ENCODE measurements around the gene IMMP2L. TPM values are rescaled to one million over a fixed set of nuclear protein-coding genes. Genes with fewer than 3 reads are reported as not detected.

IMMP2L gene
- total RNA-seq, 1 donor from 2014 or later = 13.8 TPM

- ATAC-seq (no peak), DNase-seq (ENCODE audit: low spot score) (no peak)
Observed at GRCh38 chr7:110623436-110623835, 938.9 kb downstream of the IMMP2L start.

GRCh38 chr7:110621289-110621688, 941.0 kb downstream of the IMMP2L start:
- ATAC-seq = no peak
- no peak for DNase-seq (ENCODE audit: low spot score)

DNA sequence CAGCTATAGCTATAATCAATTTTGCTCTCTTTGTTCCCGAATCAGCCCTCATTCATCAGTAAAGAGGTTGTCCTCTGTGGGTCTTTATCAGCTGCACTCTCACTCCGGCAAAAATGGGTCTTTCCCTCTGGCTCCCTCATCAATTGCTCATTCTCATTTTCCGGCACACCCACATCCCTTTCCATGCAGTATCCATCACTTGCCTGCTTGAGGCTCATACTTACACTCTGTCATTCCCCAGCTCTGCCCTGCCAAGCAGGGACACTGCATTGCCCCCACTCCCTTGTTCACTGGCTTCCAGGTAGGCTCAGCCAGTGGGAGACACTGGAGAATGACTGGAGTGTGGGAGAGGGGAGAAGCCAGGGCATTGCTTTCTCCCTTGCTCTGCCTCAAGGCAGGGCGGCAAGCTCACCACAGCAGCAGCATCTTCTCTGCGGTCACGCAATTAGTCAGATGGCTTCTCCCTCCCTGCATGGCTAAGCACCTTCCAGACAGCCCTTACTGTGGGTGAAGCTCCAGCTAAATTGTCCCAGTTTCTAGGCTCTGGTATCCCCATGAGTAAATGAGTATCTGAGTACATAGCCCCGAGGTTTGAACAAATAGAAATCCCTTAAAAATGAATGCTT, 942.1 kb downstream of the IMMP2L start:
- DNase-seq (ENCODE audit: low spot score) = no peak
- ATAC-seq = no peak

Data from left lobe of liver (tissue), 2 donors.